SK-N-SH treated with all-trans-retinoic acid at 6 μM for 48 hours (cell line): ENCODE data around the gene AAK1.

Experiments used
- PPARA ChIP-seq: fragments of 250-450 bp; sonication (Bioruptor Pico); IDR thresholded peaks from 2 replicates; pipeline ENCODE4 v1.5.0; 2020; ENCODE audit warnings: mild to moderate bottlenecking, borderline replicate concordance
- TCF4 ChIP-seq: fragments of 250-450 bp; sonication (Bioruptor Pico); IDR thresholded peaks from 2 replicates; pipeline ENCODE4 v1.8.0; 2021; ENCODE audit warnings: mild to moderate bottlenecking, moderate library complexity, borderline replicate concordance
- ZFP3 ChIP-seq: fragments of 250-450 bp; sonication (Bioruptor Pico); IDR thresholded peaks from 2 replicates; pipeline ENCODE4 v1.5.0; 2020; ENCODE audit warnings: mild to moderate bottlenecking, moderate library complexity
- TF ChIP-seq, protein P1 (sequence below): fragments of 250-450 bp; sonication (Bioruptor Pico); IDR thresholded peaks from 2 replicates; pipeline ENCODE4 v1.8.0; 2020; ENCODE audit warnings: mild to moderate bottlenecking, moderate library complexity, borderline replicate concordance

GRCh38 chr2:69677914-69678313 lies 34.4 kb upstream of the AAK1 start:
- TF ChIP-seq PPARA (no peak), TCF4 (CRISPR knock-in tag) (no peak), ZFP3 (no peak)
- TF ChIP-seq, protein P1, sequence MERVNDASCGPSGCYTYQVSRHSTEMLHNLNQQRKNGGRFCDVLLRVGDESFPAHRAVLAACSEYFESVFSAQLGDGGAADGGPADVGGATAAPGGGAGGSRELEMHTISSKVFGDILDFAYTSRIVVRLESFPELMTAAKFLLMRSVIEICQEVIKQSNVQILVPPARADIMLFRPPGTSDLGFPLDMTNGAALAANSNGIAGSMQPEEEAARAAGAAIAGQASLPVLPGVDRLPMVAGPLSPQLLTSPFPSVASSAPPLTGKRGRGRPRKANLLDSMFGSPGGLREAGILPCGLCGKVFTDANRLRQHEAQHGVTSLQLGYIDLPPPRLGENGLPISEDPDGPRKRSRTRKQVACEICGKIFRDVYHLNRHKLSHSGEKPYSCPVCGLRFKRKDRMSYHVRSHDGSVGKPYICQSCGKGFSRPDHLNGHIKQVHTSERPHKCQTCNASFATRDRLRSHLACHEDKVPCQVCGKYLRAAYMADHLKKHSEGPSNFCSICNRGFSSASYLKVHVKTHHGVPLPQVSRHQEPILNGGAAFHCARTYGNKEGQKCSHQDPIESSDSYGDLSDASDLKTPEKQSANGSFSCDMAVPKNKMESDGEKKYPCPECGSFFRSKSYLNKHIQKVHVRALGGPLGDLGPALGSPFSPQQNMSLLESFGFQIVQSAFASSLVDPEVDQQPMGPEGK (CRISPR knock-in tag), result no peak
